ENCODE data around the gene LRRC55.

DNA sequence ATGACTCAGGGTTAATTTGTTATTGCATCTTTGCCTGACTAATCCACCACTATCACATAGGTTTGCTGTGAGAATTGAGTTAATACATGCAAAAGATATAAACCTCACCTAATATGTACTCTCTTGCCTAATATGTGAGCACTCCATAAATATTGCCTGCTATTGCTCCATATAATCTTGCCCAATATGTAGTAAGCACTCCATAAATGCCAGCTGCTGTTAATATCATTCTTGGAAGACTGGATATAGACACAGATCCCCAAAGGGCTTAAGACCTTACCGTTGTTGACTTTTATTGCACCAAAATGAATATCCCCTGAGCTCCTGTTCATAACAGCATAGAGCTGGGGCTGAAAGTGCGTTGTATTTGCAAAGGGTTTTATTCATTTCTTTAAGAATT, 27.0 kb upstream of the LRRC55 start:
- TF ChIP-seq, protein P1, sequence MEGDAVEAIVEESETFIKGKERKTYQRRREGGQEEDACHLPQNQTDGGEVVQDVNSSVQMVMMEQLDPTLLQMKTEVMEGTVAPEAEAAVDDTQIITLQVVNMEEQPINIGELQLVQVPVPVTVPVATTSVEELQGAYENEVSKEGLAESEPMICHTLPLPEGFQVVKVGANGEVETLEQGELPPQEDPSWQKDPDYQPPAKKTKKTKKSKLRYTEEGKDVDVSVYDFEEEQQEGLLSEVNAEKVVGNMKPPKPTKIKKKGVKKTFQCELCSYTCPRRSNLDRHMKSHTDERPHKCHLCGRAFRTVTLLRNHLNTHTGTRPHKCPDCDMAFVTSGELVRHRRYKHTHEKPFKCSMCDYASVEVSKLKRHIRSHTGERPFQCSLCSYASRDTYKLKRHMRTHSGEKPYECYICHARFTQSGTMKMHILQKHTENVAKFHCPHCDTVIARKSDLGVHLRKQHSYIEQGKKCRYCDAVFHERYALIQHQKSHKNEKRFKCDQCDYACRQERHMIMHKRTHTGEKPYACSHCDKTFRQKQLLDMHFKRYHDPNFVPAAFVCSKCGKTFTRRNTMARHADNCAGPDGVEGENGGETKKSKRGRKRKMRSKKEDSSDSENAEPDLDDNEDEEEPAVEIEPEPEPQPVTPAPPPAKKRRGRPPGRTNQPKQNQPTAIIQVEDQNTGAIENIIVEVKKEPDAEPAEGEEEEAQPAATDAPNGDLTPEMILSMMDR (conservative IDR thresholded peaks at IDR 0.05), result no peak
- TF ChIP-seq ZFX (IDR thresholded peaks at IDR 0.05), result no peak
